HG03457 (cell line): ENCODE measurements around the gene UGT2A1.
"Not testable (repeated sequence)": the region's sequence is repeated elsewhere in the genome, so short reads cannot be mapped to it uniquely, and the experiment has no call there.

Experiments
- ATAC-seq: cut with Tn5 transposase; IDR thresholded peaks from one replicate; pipeline ENCODE4 v1.9.1; 2021; ENCODE audit warnings: moderate number of reproducible peaks; ENCODE audit not compliant: unreplicated experiment

UGT2A1 gene

DNA sequence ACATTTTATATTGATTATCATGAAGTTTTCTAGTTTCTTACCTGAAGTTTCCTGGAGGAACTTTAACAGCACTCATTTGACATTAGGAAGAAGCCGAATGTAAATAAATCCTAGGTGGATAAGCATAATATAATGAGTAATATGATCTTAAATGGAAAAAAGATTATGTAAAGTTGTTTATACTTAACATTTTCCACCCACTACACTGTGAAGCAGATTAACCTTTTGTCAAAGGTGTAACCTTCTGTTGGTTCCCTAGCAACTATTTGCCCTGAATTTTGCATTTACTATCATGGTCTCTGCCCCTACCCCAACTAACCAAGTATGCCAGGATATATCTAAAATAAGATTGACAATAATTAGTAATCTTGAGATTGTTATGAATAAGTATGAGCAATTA lies at the start of gene UGT2A1:
Gene UGT2A1 (minus strand): TSS at position 101 of the 400 bp plus-strand sequence. CDS start 5,603 bp downstream, outside the sequence.
- ATAC-seq: no peak

- ATAC-seq: no peak
Observed at GRCh38 chr4:69702201-69702600, 49.2 kb upstream of the UGT2A1 start.

- no peak for ATAC-seq
Observed at GRCh38 chr4:69701696-69702095, 48.6 kb upstream of the UGT2A1 start.

DNA sequence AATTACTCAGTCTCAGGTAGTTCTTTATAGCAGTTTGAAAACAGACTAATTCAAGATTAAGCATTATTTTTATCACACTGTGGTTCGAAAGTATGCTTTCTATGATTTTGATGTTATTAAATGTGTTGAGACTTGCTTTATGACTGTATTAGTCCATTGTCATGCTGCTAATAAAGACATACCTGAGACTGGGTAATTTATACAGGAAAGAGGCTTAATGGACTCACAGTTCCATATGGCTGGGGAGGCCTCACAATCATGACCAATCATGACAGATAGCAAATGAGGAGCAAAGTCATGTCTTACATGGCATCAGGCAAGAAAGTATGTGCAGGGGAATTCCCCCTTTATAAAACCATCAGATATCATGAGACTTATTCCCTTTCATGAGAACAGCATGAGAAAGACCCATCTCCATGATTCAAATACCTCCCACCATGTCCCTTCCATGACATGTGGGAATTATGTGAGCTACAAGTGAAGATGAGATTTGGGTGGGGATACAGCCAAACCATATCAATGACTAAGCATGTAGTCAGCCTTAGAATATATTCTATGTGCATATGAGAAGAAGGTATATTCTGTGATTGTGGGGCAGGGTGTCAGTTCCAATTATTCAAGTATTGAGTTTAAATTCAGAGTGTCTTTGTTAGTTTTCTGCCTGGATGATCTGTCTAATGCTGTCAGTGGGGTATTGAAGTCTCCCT lies 44.6 kb upstream of the UGT2A1 start:
- ATAC-seq: no peak

DNA sequence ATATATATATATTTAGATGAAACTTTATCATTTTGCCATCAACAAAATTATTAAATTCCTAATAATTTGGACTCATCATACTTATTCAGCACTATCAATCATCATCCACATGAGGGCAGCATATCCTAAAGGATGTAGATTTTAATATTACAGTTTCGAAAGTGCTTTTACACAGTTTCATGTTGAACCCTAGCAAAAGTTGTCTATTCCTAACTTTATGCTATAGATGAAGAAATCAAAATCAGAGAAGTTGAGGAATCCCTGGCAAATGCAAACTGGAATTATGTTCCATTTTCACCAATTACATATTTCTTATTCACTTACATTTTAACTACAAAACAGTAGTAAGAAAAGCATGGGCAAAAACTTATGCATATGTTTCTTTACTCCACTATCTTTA lies 36.6 kb upstream of the UGT2A1 start:
- no peak for ATAC-seq

- no peak for ATAC-seq
Observed at GRCh38 chr4:69684804-69685203, 31.8 kb upstream of the UGT2A1 start.

DNA sequence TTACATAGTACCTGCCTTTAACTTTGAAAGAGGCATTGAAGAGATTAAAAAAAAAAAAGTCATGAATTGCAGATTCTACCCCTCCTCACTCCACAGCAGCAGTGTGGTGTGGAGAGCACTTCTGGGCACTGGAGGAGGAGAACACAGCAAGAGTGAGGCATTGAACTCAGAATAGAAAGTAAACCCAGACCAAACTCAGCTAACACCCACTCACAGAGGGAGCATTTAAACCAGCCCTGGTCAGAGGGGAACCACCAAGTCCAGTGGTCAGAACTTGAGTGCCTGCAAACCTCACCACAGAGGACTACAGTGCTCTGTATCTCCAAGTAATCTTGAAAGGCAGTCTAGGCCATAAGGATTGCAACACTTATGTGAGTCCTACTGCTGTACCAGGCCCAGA lies 15.6 kb upstream of the UGT2A1 start:
- no peak for ATAC-seq

- ATAC-seq: not testable (repeated sequence)
Observed at GRCh38 chr4:69664009-69664408, 11.0 kb upstream of the UGT2A1 start.

DNA sequence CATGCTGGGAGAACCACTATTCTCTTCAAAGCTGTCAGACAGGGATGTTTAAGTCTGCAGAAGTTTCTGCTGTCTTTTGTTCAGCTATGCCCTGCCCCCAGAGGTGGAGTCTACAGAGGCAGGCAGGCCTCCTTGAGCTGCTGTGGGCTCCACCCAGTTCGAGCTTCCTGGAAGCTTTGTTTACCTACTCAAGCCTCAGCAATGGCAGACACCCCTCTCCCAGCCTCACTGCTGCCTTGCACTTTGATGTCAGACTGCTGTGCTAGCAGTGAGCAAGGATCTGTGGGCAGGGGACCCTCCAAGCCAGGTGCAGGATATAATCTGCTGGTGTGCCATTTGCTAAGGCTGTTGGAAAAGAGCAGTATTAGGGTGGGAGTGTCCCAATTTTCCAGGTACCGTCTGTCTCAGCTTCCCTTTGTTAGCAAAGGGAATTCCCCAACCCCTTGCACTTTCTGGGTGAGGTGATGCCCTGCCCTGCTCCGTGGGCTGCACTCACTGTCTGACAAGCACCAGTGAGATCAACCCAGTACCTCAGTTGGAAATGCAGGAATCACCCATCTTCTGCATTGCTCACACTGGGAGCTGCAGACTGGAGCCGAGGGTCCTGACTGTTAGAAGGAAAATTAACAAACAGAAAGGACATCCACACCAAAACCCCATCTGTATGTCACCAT lies 8.2 kb upstream of the UGT2A1 start:
- ATAC-seq: not testable (repeated sequence)

DNA sequence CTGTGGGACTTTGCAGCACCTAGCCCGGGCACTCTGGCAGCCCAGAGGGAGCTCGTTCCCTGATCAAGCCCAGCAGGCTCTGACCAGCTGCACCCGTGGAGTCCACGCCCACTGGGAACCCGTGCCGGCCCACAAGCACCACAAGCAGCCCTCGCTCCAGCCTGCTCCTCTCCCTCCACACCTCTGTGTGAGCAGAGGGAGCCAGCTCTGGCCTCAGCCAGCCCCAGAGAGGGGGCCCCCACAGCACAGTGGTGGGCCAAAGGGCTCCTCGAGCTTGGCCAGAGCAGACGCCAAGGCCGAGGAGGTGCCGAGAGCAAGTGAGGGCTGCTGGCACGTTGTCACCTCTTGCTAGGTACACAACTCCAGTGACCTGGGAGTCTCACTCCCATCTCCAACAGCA lies 5.1 kb upstream of the UGT2A1 start:
- ATAC-seq: no peak

DNA sequence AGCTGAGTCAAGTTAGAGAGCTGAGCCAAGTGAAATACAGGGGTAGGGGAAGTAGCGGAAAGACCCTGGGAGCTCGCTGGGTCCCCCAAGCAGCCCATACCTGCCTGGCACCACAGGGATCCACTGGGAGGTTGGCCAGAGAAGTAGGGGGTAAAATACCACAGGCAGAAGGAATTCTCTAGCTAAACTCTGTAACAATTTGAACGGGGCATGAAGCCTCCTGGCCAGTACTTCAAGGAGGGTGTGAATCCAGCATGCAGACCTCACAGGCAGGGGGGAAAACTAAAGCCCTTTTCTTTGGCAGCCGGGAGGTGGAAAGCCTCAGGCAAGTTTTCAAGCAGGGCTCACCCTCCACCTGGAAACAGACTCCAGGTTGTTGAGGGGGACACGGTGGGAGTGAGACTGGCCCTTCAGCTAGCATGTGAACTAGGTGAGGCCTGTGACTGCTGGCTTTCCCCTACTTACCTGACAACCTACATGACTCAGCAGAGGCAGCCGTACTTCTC lies 3.7 kb upstream of the UGT2A1 start:
- ATAC-seq: no peak

GRCh38 chr4:69650872-69651271 lies 2.2 kb downstream of the UGT2A1 start:
- ATAC-seq: no peak

DNA sequence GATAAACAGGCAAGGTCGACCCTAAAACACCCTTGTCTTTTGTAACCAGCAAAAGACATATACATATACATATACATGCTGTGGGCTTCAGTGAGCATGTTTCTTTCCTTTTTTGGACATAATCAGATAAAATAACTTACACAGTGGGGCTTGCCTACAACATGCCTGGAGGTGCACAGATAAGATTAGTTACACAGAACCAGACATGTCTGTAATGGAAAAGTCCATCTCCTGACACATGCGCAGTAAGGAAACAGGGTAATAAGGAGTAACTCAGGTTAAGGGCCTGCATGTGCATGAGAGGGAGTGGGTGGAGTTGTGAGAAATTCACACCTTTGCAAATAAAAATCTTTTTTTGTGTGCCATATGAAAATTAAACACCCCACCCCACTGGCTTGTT lies 3.4 kb downstream of the UGT2A1 start:
- no peak for ATAC-seq

GRCh38 chr4:69649207-69649606 lies 3.8 kb downstream of the UGT2A1 start:
- no peak for ATAC-seq

DNA sequence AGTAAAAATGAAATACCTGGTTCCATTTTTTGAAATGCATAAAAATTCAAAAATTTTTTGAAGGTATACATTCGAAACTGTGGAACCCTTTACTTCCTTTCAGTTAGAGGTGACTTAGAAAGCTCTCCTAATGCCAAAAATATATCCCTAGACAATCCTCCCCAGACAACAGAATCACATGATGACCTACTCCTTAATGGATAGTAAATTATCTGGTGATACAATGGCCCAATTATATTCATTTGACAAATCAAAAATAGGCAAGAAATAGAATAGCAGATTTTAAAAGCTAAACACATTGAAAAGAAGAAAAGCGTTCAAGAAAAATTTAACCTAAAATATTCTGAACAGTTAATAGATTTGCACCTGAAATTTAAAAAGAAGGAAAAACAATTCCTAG lies 10.1 kb downstream of the UGT2A1 start:
- no peak for ATAC-seq

- ATAC-seq: no peak
Observed at GRCh38 chr4:69640289-69640688, 12.8 kb downstream of the UGT2A1 start.

GRCh38 chr4:69639542-69639941 lies 13.5 kb downstream of the UGT2A1 start, which contains the start of gene UGT2A2:
TSS of gene UGT2A2 (minus strand) at chr4:69639642. CDS start at chr4:69639640, 2 bp downstream.
- ATAC-seq: no peak

- no peak for ATAC-seq
Observed at GRCh38 chr4:69617083-69617694, 35.9 kb downstream of the UGT2A1 start.

DNA sequence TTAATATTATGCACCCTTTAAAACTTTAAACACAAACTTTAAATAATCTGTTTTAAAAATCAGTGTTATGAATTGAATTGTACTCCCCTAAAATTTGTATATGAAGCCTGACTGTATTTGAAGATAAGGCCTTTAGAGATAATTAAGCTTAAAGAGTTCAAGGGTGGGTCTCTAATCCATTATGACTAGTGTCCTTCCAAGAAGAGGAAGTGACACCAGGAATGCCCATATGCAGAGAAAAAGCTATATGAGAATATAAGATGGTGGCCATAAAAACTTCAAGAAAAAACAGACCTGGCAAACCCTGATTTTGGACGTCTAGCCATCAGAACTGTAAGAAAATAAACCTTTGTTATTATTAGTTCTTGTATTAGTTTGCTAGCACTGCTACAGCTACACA lies 42.6 kb downstream of the UGT2A1 start:
- ATAC-seq: no peak

DNA sequence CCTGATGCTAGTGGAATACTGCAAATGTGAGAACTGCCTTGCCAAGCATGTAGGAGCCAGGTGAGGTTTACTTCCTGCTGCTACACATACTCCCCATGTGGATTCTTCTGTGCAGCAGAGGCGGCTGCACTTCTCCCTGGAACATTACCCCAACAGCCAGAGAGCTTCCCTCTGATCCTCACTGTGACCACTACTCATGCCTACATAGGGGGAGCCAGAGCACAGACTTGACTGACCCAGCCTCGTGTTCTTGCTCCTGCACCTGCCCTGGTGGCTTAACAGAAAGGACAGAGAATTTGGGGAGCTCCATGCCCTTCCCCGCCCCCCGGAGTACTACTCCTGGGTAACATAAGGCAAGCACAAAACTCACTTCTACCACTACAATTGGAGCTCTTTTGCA lies 52.0 kb downstream of the UGT2A1 start:
- ATAC-seq: no peak

DNA sequence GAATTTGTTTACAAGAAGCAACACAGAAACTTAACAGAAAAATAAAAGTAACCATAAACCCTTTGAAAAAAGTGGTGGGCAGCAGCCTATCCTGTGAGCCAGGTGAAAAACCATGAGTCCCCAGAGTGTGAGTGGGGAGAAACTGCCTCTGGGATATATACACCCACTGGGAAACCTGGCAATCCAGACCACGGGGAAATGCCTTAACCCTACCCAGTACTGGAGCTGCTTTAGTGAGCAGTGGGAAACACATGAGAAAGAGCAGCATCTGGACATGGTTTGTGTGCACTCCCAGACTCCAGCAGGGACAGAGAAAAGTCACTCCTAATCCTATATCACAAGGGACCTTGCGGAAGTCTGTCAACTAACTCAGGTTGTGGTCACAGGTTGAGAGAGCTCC lies 53.0 kb downstream of the UGT2A1 start:
- ATAC-seq: no peak

DNA sequence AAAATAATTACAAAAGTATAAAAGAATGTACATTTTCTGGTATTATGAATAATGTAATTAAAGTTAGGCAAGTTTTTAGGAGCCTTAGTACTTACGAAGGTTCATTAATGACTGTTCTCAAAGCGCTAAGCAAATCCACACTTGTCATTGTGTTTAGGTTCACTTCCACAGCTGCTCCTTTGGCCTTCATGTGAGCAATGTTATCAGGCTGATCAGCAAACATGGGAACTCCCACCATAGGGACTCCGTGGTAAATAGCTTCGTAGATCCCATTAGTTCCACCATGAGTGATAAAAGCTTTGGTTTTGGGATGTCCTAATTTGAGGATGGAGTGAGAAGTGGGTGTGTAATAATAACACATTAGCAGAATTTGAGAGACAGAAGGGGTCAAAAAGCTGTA lies 58.7 kb downstream of the UGT2A1 start:
- ATAC-seq: no peak
